Head of caudate nucleus (tissue), 42 donors: ENCODE measurements around the gene MACF1.
"Not testable (repeated sequence)": the region's sequence is repeated elsewhere in the genome, so short reads cannot be mapped to it uniquely, and the experiment has no call there.

Experiments
- DNase-seq, 42 donors: peaks; one replicate each; pipeline versions ENCODE4 v3.0.0 to v3.0.0-alpha.2; 2020 to 2021; ENCODE audit warnings: mixed read lengths in 7 of 42
- intact Hi-C: fragments of 100-400 bp; cut with DNase I; formaldehyde crosslinking; loops from one replicate; pipeline ENCODE4 v1.15.0; 2022

The MACF1 gene

GRCh38 chr1:39418236-39418635 lies 213.7 kb downstream of the MACF1 start:
- intact Hi-C loops: no loop called here

GRCh38 chr1:39420493-39420892 lies 216.0 kb downstream of the MACF1 start:
- no peak for DNase-seq
- intact Hi-C loops: no loop called here

More at GRCh38 chr1:39418236-39418635, 213.7 kb downstream of the MACF1 start:
- DNase-seq: no peak

- DNase-seq: no peak
- intact Hi-C loops: no loop called here
Measured at GRCh38 chr1:39422614-39423013, 218.1 kb downstream of the MACF1 start.

- intact Hi-C loops: no loop called here
- no peak for DNase-seq
Measured at GRCh38 chr1:39425151-39425550, 220.7 kb downstream of the MACF1 start.

- DNase-seq: no peak
- intact Hi-C loops: no loop called here
Measured at GRCh38 chr1:39425634-39426033, 221.1 kb downstream of the MACF1 start.

GRCh38 chr1:39426346-39426745 lies 221.9 kb downstream of the MACF1 start:
- DNase-seq: no peak

GRCh38 chr1:39427374-39427773 lies 222.9 kb downstream of the MACF1 start:
- intact Hi-C loops: no loop called here
- no peak for DNase-seq

More at GRCh38 chr1:39426346-39426745, 221.9 kb downstream of the MACF1 start:
- intact Hi-C loops: no loop called here

- no peak for DNase-seq
- intact Hi-C loops: no loop called here
Measured at GRCh38 chr1:39427912-39428311, 223.4 kb downstream of the MACF1 start.

- DNase-seq: no peak
- intact Hi-C loops: no loop called here
Measured at GRCh38 chr1:39431927-39432326, 227.4 kb downstream of the MACF1 start.

GRCh38 chr1:39434797-39435395 lies 230.4 kb downstream of the MACF1 start:
- DNase-seq: no peak
- intact Hi-C loops: no loop called here

- intact Hi-C loops: no loop called here
- no peak for DNase-seq
Measured at GRCh38 chr1:39435597-39435996, 231.1 kb downstream of the MACF1 start.

- intact Hi-C loops: no loop called here
- DNase-seq: no peak
Measured at GRCh38 chr1:39436842-39437241, 232.3 kb downstream of the MACF1 start.

GRCh38 chr1:39438042-39438441 lies 233.5 kb downstream of the MACF1 start:
- DNase-seq: no peak
- intact Hi-C loops: no loop called here

- intact Hi-C loops: no loop called here
- no peak for DNase-seq
Measured at GRCh38 chr1:39440856-39441255, 236.4 kb downstream of the MACF1 start.

GRCh38 chr1:39441797-39442196 lies 237.3 kb downstream of the MACF1 start:
- intact Hi-C loops: no loop called here
- DNase-seq: no peak

- intact Hi-C loops: no loop called here
- DNase-seq: no peak
Measured at GRCh38 chr1:39445573-39445972, 241.1 kb downstream of the MACF1 start.

GRCh38 chr1:39446986-39447567 lies 242.6 kb downstream of the MACF1 start:
- DNase-seq: no peak
- intact Hi-C loops: no loop called here

- DNase-seq, intact Hi-C loops: not testable (repeated sequence)
Measured at GRCh38 chr1:39450041-39450440, 245.5 kb downstream of the MACF1 start.

- no peak for DNase-seq
- intact Hi-C loops: no loop called here
Measured at GRCh38 chr1:39450956-39451606, 246.6 kb downstream of the MACF1 start.

GRCh38 chr1:39452081-39452480 lies 247.6 kb downstream of the MACF1 start:
- DNase-seq: peak in 4 of 42 donors; percentile 8 to 28 (median 16)
- intact Hi-C loops: no loop called here

GRCh38 chr1:39452540-39452939 lies 248.0 kb downstream of the MACF1 start:
- intact Hi-C loops: no loop called here
- no peak for DNase-seq
